GM23338 (cell line): ENCODE results near the gene AGPS. TPM values are rescaled to one million over a fixed set of nuclear protein-coding genes. Genes with fewer than 3 reads are reported as not detected.

Source experiments
- ATAC-seq: fragments of 200-7000 bp; cut with Tn5 transposase; 3 replicates; pipeline ENCODE4 v1.9.1; 2020
- DNase-seq: peaks from one replicate; pipeline ENCODE4 v3.0.0-alpha.2; 2015; ENCODE audit warnings: low spot score
- H2AFZ ChIP-seq: fragments of 200-600 bp; sonication (generic); 2 replicates; pipeline ENCODE4 v1.8.0; 2016; ENCODE audit warnings: antibody characterized with exemption, mild to moderate bottlenecking, moderate library complexity
- H3F3A ChIP-seq: fragments of 200-600 bp; sonication (generic); replicated peaks from 2 replicates; pipeline ENCODE4 v1.8.0; 2017; ENCODE audit warnings: antibody characterized with exemption, mixed run types, low read depth
- H3K27ac ChIP-seq: fragments of 200-600 bp; sonication (generic); 2 replicates; pipeline ENCODE4 v1.6.1; 2016; ENCODE audit warnings: low read depth
- H3K27me3 ChIP-seq: fragments of 200-600 bp; sonication (generic); 2 replicates; pipeline ENCODE4 v1.8.0; 2016; ENCODE audit warnings: mild to moderate bottlenecking, mixed run types, moderate library complexity; ENCODE audit not compliant: insufficient read depth
- H3K36me3 ChIP-seq: fragments of 200-600 bp; sonication (generic); 2 replicates; pipeline ENCODE4 v1.8.0; 2016; ENCODE audit warnings: mild to moderate bottlenecking; ENCODE audit not compliant: insufficient read depth
- H3K4me1 ChIP-seq: fragments of 200-600 bp; sonication (generic); 2 replicates; pipeline ENCODE4 v1.8.0; 2016; ENCODE audit warnings: mild to moderate bottlenecking, moderate library complexity; ENCODE audit not compliant: insufficient read depth
- H3K4me2 ChIP-seq: fragments of 200-600 bp; sonication (generic); 2 replicates; pipeline ENCODE4 v1.7.1; 2017; ENCODE audit warnings: mixed run types
- H3K4me3 ChIP-seq: fragments of 200-600 bp; sonication (generic); 2 replicates; pipeline ENCODE4 v1.6.1; 2016; ENCODE audit warnings: mixed run types
- H3K79me2 ChIP-seq: fragments of 200-600 bp; sonication (generic); replicated peaks from 2 replicates; pipeline ENCODE4 v1.8.0; 2017; ENCODE audit warnings: mild to moderate bottlenecking; ENCODE audit not compliant: insufficient read depth
- H3K9me2 ChIP-seq: fragments of 200-600 bp; sonication (generic); 2 replicates; pipeline ENCODE4 v1.8.0; 2017; ENCODE audit not compliant: insufficient read depth
- H4K20me1 ChIP-seq: fragments of 200-600 bp; sonication (generic); replicated peaks from 2 replicates; pipeline ENCODE4 v1.8.0; 2017; ENCODE audit warnings: mild to moderate bottlenecking; ENCODE audit not compliant: insufficient read depth
- H3K27ac Mint-ChIP-seq: 2 replicates; pipeline ENCODE4 v1.8.0; 2020; ENCODE audit warnings: inconsistent platforms, mild to moderate bottlenecking, moderate library complexity, mixed read lengths
- H3K27me3 Mint-ChIP-seq: 3 replicates; pipeline ENCODE4 v1.8.0; 2022; ENCODE audit warnings: low read depth, mild to moderate bottlenecking, moderate library complexity, mixed read lengths, inconsistent platforms; ENCODE audit not compliant: insufficient read depth, poor library complexity
- H3K36me3 Mint-ChIP-seq: 3 replicates; pipeline ENCODE4 v1.8.0; 2021; ENCODE audit warnings: low read depth, mild to moderate bottlenecking, inconsistent platforms, moderate library complexity, mixed read lengths
- H3K4me1 Mint-ChIP-seq: 3 replicates; pipeline ENCODE4 v1.8.0; 2020; ENCODE audit warnings: mild to moderate bottlenecking, inconsistent platforms, mixed read lengths
- H3K4me3 Mint-ChIP-seq: 3 replicates; pipeline ENCODE4 v1.8.0; 2021; ENCODE audit warnings: moderate library complexity, mild to moderate bottlenecking, inconsistent platforms, mixed read lengths
- H3K9me3 Mint-ChIP-seq: 3 replicates; pipeline ENCODE4 v1.8.0; 2020; ENCODE audit warnings: moderate library complexity, mild to moderate bottlenecking, inconsistent platforms, mixed read lengths
- CREB1 ChIP-seq: fragments of 250-450 bp; sonication (Bioruptor Pico); IDR thresholded peaks from 2 replicates; pipeline ENCODE4 v1.5.0; 2020; ENCODE audit warnings: low read depth, mild to moderate bottlenecking, moderate library complexity
- CTCF ChIP-seq, 2 experiments: fragments of 200-600 bp in 1 of 2; sonication (generic) in 1 of 2; conservative IDR thresholded peaks; 2 replicates each; pipeline versions ENCODE4 v1.5.1 to v1.6.1; 2016 to 2017; ENCODE audit warnings: antibody characterized with exemption in 2 of 2, low read depth in 2 of 2, mild to moderate bottlenecking in 2 of 2, moderate library complexity in 1 of 2
- ETS1 ChIP-seq: IDR thresholded peaks from 2 replicates; pipeline ENCODE4 v1.6.1; 2016; ENCODE audit warnings: antibody characterized with exemption
- EZH2 ChIP-seq: fragments of 200-600 bp; sonication (generic); IDR thresholded peaks from one replicate; pipeline ENCODE4 v1.8.0; 2017; ENCODE audit warnings: antibody characterized with exemption, mild to moderate bottlenecking, low read depth; ENCODE audit not compliant: unreplicated experiment
- EZH2phosphoT487 ChIP-seq: fragments of 200-600 bp; sonication (generic); IDR thresholded peaks from one replicate; pipeline ENCODE4 v1.8.1; 2018; ENCODE audit warnings: antibody characterized with exemption; ENCODE audit not compliant: unreplicated experiment
- JUNB ChIP-seq: IDR thresholded peaks from one replicate; pipeline ENCODE4 v1.6.1; 2016; ENCODE audit warnings: antibody characterized with exemption; ENCODE audit not compliant: unreplicated experiment
- NANOG ChIP-seq: IDR thresholded peaks from 2 replicates; pipeline ENCODE4 v1.6.1; 2016; ENCODE audit warnings: antibody characterized with exemption, borderline replicate concordance
- POLR2AphosphoS5 ChIP-seq: IDR thresholded peaks from 2 replicates; pipeline ENCODE4 v1.6.1; 2016; ENCODE audit warnings: antibody characterized with exemption, low read depth
- REST ChIP-seq: IDR thresholded peaks from one replicate; pipeline ENCODE4 v1.6.1; 2018; ENCODE audit warnings: antibody characterized with exemption; ENCODE audit not compliant: unreplicated experiment
- STAT1 ChIP-seq: IDR thresholded peaks from one replicate; pipeline ENCODE4 v1.6.1; 2016; ENCODE audit warnings: antibody characterized with exemption; ENCODE audit not compliant: unreplicated experiment
- ZNF114 ChIP-seq: fragments of 250-450 bp; sonication (Bioruptor Pico); IDR thresholded peaks from 2 replicates; pipeline ENCODE4 v1.5.0; 2020; ENCODE audit warnings: mild to moderate bottlenecking, moderate library complexity
- ZNF331 ChIP-seq: fragments of 250-450 bp; sonication (Bioruptor Pico); IDR thresholded peaks from 2 replicates; pipeline ENCODE4 v1.5.0; 2020; ENCODE audit warnings: low read depth, mild to moderate bottlenecking, moderate library complexity
- ZNF462 ChIP-seq: fragments of 250-450 bp; sonication (Bioruptor Pico); IDR thresholded peaks from 2 replicates; pipeline ENCODE4 v1.5.0; 2020; ENCODE audit warnings: mild to moderate bottlenecking, moderate library complexity
- polyA plus RNA-seq: library from polyadenylated mRNA; unstranded; fragments of >200 nt; fragmentation: Nextera tagmentation; extraction: Ambion mirVana; gene quantifications from 2 replicates; pipeline ENCODE4 v1.2.1, GENCODE V29; 2016
- total RNA-seq: library from RNA; depleted of rRNA; stranded (reverse); fragments of >200 nt; shearing (Covaris generic); gene quantifications from 2 replicates; pipeline ENCODE4 v1.2.3, GENCODE V29; 2014

Gene AGPS
- total and polyA plus RNA-seq, 2 experiments from 2014 or later = 14.6 to 73.2 TPM

GRCh38 chr2:177474998-177475397 is 82.4 kb downstream of the AGPS start:
- no peaks in the 10 kb centered on the region for H3F3A ChIP-seq

More at GRCh38 chr2:177474998-177475397, 82.4 kb downstream of the AGPS start:
- H3K4me3 ChIP-seq = no peak overlapping the region
- DNase-seq = no peak
- TF ChIP-seq CREB1 (no peak), REST (no peak), ETS1 (no peak), JUNB (no peak), STAT1 (no peak), ZNF462 (no peak), EZH2 (no peak), ZNF114 (CRISPR knock-in tag) (no peak), EZH2phosphoT487 (no peak), CTCF (conservative IDR thresholded peaks at IDR 0.05; ENCODE audit: low read depth in 2 of 2) (no peak), POLR2AphosphoS5 (no peak), NANOG (no peak), ZNF331 (no peak)
- ATAC-seq = no peak
- no peaks in the 10 kb centered on the region for H4K20me1 ChIP-seq
- H3K36me3 ChIP-seq = no peaks in the 10 kb centered on the region
- no peaks in the 10 kb centered on the region for H3K27me3 ChIP-seq
- no peaks in the 10 kb centered on the region for H3K4me1 ChIP-seq
- no peak overlapping the region for H3K27ac ChIP-seq
- H3K79me2 ChIP-seq = no peaks in the 10 kb centered on the region
- H2AFZ ChIP-seq = no peak overlapping the region
- Mint-ChIP-seq H3K36me3 (peaks cover 45% of the 10 kb centered on the region), H3K27me3 (no peaks in the 10 kb centered on the region), H3K4me1 (peaks cover 4% of the 10 kb centered on the region; the same call in 1 of the 3 replicates), H3K4me3 (no peak overlapping the region), H3K9me3 (peaks cover 22% of the 10 kb centered on the region; the same call in 2 of the 3 replicates), H3K27ac (peak overlapping the region; percentile 38; the same call in 1 of the 2 replicates)
- H3K9me2 ChIP-seq = no peaks in the 10 kb centered on the region
- H3K4me2 ChIP-seq = no peak overlapping the region
